Skeletal muscle satellite cell (primary cell): Measurements from ENCODE around the gene CCR8.

Experiments
- H3K27me3 ChIP-seq: 2 replicates; pipeline ENCODE4 v1.7.0; 2013; ENCODE audit warnings: low read length; ENCODE audit not compliant: control insufficient read depth, insufficient read depth
- H3K36me3 ChIP-seq: 2 replicates; pipeline ENCODE4 v1.7.0; 2013; ENCODE audit warnings: mild to moderate bottlenecking, control low read depth, low read length; ENCODE audit not compliant: insufficient read depth
- H3K4me1 ChIP-seq: 2 replicates; pipeline ENCODE4 v1.7.0; 2013; ENCODE audit warnings: low read length; ENCODE audit not compliant: control insufficient read depth, insufficient read depth
- H3K4me2 ChIP-seq: 2 replicates; pipeline ENCODE4 v1.7.0; 2013; ENCODE audit warnings: mild to moderate bottlenecking, low read length
- H3K4me3 ChIP-seq: 2 replicates; pipeline ENCODE4 v1.7.0; 2013; ENCODE audit warnings: low read length
- H3K9ac ChIP-seq: 2 replicates; pipeline ENCODE4 v1.7.0; 2013; ENCODE audit warnings: mild to moderate bottlenecking, low read depth, low read length, moderate library complexity
- H3K9me3 ChIP-seq: replicated peaks from 2 replicates; pipeline ENCODE4 v1.7.0; 2013; ENCODE audit warnings: mild to moderate bottlenecking, control low read depth, low read length

The CCR8 gene

DNA sequence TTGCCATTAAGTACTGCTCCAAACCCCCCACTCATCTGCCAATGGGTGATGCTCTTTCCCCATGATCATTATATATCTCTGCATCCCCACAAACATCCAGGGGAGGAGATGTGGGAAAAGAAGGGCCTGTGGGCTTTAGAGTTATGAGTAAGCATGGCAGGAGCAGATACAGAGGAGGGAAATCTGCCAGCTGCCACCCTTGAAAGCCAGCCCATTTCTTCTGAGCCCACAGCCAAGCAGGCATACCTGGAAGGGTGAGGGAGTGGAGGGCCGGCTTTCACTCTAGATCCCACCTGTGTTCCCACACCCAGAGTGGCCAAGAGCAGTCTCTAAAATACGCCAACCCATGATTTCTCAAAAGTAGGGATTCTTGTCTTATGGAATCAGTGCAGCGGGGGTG lies 51.9 kb downstream of the CCR8 start:
- Histone ChIP-seq H3K4me2 (no peak overlapping the region), H3K9me3 (no peaks in the 10 kb centered on the region), H3K27me3 (peaks cover 3% of the 10 kb centered on the region), H3K4me1 (peaks cover 8% of the 10 kb centered on the region), H3K9ac (no peak overlapping the region), H3K4me3 (no peak overlapping the region), H3K36me3 (no peaks in the 10 kb centered on the region)
